Lower lobe of right lung (tissue), 2 donors: ENCODE measurements around the gene NSMCE3. TPM values are rescaled to one million over a fixed set of nuclear protein-coding genes. Genes with fewer than 3 reads are reported as not detected.

Experiments
- ATAC-seq, 2 donors: fragments of 200-7000 bp; cut with Tn5 transposase; one replicate each; pipeline ENCODE4 v1.9.1; 2020 to 2022; ENCODE audit warnings: mild to moderate bottlenecking in 2 of 2, moderate library complexity in 2 of 2
- DNase-seq: peaks from one replicate; pipeline ENCODE4 v3.0.0-alpha.2; 2020
- H3K27ac ChIP-seq: fragments of 200-600 bp; one replicate; pipeline ENCODE4 v1.8.0; 2022
- H3K27me3 ChIP-seq: fragments of 200-600 bp; one replicate; pipeline ENCODE4 v1.8.0; 2022; ENCODE audit warnings: low read depth
- H3K36me3 ChIP-seq: fragments of 200-600 bp; one replicate; pipeline ENCODE4 v1.8.0; 2022; ENCODE audit warnings: mild to moderate bottlenecking
- H3K4me1 ChIP-seq: fragments of 200-600 bp; one replicate; pipeline ENCODE4 v1.8.0; 2022
- H3K4me3 ChIP-seq: fragments of 200-600 bp; one replicate; pipeline ENCODE4 v1.8.0; 2022; ENCODE audit warnings: mild to moderate bottlenecking
- H3K9me3 ChIP-seq: fragments of 200-600 bp; one replicate; pipeline ENCODE4 v1.8.0; 2022
- intact Hi-C: fragments of 100-400 bp; cut with DNase I; formaldehyde crosslinking; loops from one replicate; pipeline ENCODE4 v1.11.0; 2022
- total RNA-seq: library from RNA; stranded (reverse); fragmentation: NEBNext Ultra II Directional; extraction: Animal tissue kit (Norgen Biotek cat#: 25700); gene quantifications from one replicate; pipeline ENCODE4 v1.2.1, GENCODE V29; 2021
- TF ChIP-seq, protein P1 (sequence below): fragments of 200-600 bp; IDR thresholded peaks from one replicate; pipeline ENCODE4 v1.8.0; 2022; ENCODE audit warnings: antibody characterized with exemption, mild to moderate bottlenecking
- donor health status: DM: no; HTN: yes; CAD: no; lungs with severe emphysema.

Gene NSMCE3
- total RNA-seq, 1 donor from 2014 or later: 6.2 TPM

GRCh38 chr15:29308299-29308698 lies 38.7 kb upstream of the NSMCE3 start:
- intact Hi-C loops: no loop called here
- no peaks in the 10 kb centered on the region for H3K9me3 ChIP-seq
- no peaks in the 10 kb centered on the region for H3K4me1 ChIP-seq
- H3K27ac ChIP-seq: no peak overlapping the region
- no peak overlapping the region for H3K4me3 ChIP-seq
- no peaks in the 10 kb centered on the region for H3K27me3 ChIP-seq
- TF ChIP-seq, protein P1, sequence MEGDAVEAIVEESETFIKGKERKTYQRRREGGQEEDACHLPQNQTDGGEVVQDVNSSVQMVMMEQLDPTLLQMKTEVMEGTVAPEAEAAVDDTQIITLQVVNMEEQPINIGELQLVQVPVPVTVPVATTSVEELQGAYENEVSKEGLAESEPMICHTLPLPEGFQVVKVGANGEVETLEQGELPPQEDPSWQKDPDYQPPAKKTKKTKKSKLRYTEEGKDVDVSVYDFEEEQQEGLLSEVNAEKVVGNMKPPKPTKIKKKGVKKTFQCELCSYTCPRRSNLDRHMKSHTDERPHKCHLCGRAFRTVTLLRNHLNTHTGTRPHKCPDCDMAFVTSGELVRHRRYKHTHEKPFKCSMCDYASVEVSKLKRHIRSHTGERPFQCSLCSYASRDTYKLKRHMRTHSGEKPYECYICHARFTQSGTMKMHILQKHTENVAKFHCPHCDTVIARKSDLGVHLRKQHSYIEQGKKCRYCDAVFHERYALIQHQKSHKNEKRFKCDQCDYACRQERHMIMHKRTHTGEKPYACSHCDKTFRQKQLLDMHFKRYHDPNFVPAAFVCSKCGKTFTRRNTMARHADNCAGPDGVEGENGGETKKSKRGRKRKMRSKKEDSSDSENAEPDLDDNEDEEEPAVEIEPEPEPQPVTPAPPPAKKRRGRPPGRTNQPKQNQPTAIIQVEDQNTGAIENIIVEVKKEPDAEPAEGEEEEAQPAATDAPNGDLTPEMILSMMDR: no peak
- H3K36me3 ChIP-seq: no peaks in the 10 kb centered on the region
- DNase-seq: no peak
- no peak for ATAC-seq

DNA sequence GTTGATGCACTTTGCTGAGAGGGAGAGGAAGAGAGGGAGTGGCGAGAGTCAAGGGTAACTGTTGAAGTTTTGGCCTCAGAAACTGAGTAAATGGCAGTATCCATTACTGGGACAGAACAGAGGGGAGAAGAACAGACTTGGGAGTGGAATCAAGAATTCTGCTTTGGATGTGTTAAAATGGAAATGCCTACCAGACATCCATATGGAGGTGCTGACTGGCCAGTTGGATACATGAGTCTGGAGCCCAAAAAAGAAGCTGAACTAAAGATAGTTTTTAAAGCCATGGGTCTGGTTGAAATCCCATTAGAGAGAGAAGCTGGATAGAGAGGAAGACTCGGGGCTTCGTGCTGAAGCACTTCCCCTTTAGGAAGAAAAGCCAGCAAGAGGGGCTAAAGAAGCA lies 35.9 kb upstream of the NSMCE3 start:
- intact Hi-C loops: no loop called here
- no peaks in the 10 kb centered on the region for H3K27me3 ChIP-seq
- H3K9me3 ChIP-seq: no peaks in the 10 kb centered on the region
- H3K36me3 ChIP-seq: no peaks in the 10 kb centered on the region
- H3K4me3 ChIP-seq: no peak overlapping the region
- no peaks in the 10 kb centered on the region for H3K4me1 ChIP-seq
- TF ChIP-seq, protein P1: no peak
- no peak for ATAC-seq
- H3K27ac ChIP-seq: no peak overlapping the region
- DNase-seq: no peak

- H3K4me1 ChIP-seq: no peaks in the 10 kb centered on the region
- intact Hi-C loops: no loop called here
- no peaks in the 10 kb centered on the region for H3K36me3 ChIP-seq
- DNase-seq (no peak), ATAC-seq (no peak)
- H3K9me3 ChIP-seq: no peaks in the 10 kb centered on the region
- no peak overlapping the region for H3K4me3 ChIP-seq
- TF ChIP-seq, protein P1: no peak
- no peak overlapping the region for H3K27ac ChIP-seq
- no peaks in the 10 kb centered on the region for H3K27me3 ChIP-seq
These were observed 33.2 kb upstream of the NSMCE3 start for GRCh38 chr15:29302871-29303270.

DNA sequence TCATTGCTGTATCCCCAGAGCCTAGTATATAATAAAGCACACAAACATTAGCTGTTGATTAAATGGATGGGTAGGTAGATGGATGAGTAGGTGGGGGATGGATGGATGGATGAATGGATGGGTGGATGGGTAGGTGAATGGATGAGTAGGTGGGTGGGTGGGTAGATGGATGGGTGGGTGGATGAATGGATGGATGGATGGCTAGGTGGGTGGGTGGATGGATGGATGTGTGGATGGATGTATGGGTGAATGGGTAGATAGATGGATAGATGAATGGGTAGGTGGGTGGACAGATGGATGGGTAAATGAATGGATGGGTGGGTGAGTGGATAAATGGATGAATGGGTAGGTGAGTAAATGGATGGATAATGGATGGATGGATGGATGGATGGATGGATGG lies 30.2 kb upstream of the NSMCE3 start:
- Histone ChIP-seq H3K27me3 (no peaks in the 10 kb centered on the region), H3K27ac (no peak overlapping the region), H3K36me3 (no peaks in the 10 kb centered on the region), H3K9me3 (no peaks in the 10 kb centered on the region), H3K4me1 (no peaks in the 10 kb centered on the region), H3K4me3 (no peak overlapping the region)
- intact Hi-C loops: no loop called here
- DNase-seq: no peak
- TF ChIP-seq, protein P1: no peak
- ATAC-seq: no peak

- TF ChIP-seq, protein P1: no peak
- no peak overlapping the region for H3K27ac ChIP-seq
- H3K27me3 ChIP-seq: no peaks in the 10 kb centered on the region
- no peaks in the 10 kb centered on the region for H3K36me3 ChIP-seq
- ATAC-seq: no peak
- no peaks in the 10 kb centered on the region for H3K9me3 ChIP-seq
- intact Hi-C loops: no loop called here
- H3K4me1 ChIP-seq: no peaks in the 10 kb centered on the region
- DNase-seq: no peak
- no peak overlapping the region for H3K4me3 ChIP-seq
These were observed 29.7 kb upstream of the NSMCE3 start for GRCh38 chr15:29299331-29299730.
